ENCODE measurements around the gene PDSS2. TPM values are rescaled to one million over a fixed set of nuclear protein-coding genes. Genes with fewer than 3 reads are reported as not detected.

PDSS2 gene
- total and polyA plus RNA-seq, 9 of the 15 experiments (the other 6 are each of a cell fraction or from before 2014, with no cell fraction given), result 5.8 to 21.1 (median 12.0) TPM

GRCh38 chr6:107266563-107266962 is 192.8 kb downstream of the PDSS2 start (continued):
- no peak for TF ChIP-seq ZNF655 (CRISPR knock-in tag; IDR thresholded peaks at IDR 0.05)
- no peak for TF ChIP-seq THRB (CRISPR knock-in tag; conservative IDR thresholded peaks at IDR 0.05)
- no peak for TF ChIP-seq NEUROD1 (IDR thresholded peaks at IDR 0.05; ENCODE audit: borderline replicate concordance, low read depth, low read length, partially characterized antibody)
- TF ChIP-seq NONO (IDR thresholded peaks at IDR 0.05; ENCODE audit: low read depth in 2 of 2, low read length in 1 of 2), result no peak

GRCh38 chr6:107264357-107264840 is 195.0 kb downstream of the PDSS2 start:
- Histone ChIP-seq H3K27me3 (ENCODE audit: control insufficient read depth in 2 of 2, insufficient read depth in 2 of 2, low read length in 2 of 2) (no peaks in the 10 kb centered on the region), H4K20me1 (replicated peaks; ENCODE audit: control insufficient read depth, insufficient read depth, low read length) (no peaks in the 10 kb centered on the region), H3K4me3 (no peak overlapping the region), H3K79me2 (ENCODE audit: control insufficient read depth, insufficient read depth, low read length) (no peaks in the 10 kb centered on the region), H3K36me3 (ENCODE audit: control insufficient read depth, insufficient read depth, low read length) (no peaks in the 10 kb centered on the region), H3K9me3 (replicated peaks; ENCODE audit: control insufficient read depth, insufficient read depth, low read depth, low read length) (no peaks in the 10 kb centered on the region), H2AFZ (ENCODE audit: low read depth, low read length) (no peak overlapping the region), H3K27ac (ENCODE audit: extremely low read depth, low read depth, low read length) (no peak overlapping the region), H3K9me1 (ENCODE audit: control insufficient read depth, insufficient read depth, low read length) (no peaks in the 10 kb centered on the region), H3K9ac (ENCODE audit: insufficient read depth in 1 of 2, low read depth in 2 of 2, low read length in 2 of 2) (no peak overlapping the region), H3K4me2 (ENCODE audit: insufficient read depth, low read length) (no peak overlapping the region), H3K4me1 (replicated peaks in 1 of 2; ENCODE audit: control insufficient read depth in 2 of 2, insufficient read depth in 2 of 2, low read length in 2 of 2) (no peaks in the 10 kb centered on the region)
- ATAC-seq, result no peak
- CTCF ChIA-PET (ENCODE audit: low intra/inter-chr PET ratio), result no interaction called here
- in situ Hi-C loops (cut with MboI) (no loop called here), intact Hi-C loops (cut with micrococcal nuclease) (no loop called here)
- POLR2A ChIA-PET, result interaction anchor here (0.5 to 1.1 kb wide), 2 partner anchors 10 to 603 kb away, joined by 3 to 5 read pairs; no protein-coding TSS in a partner anchor
- no TSS peak for BruUV-seq (replicated peaks)
- FAIRE-seq, result no peak
- WGBS (ENCODE audit: insufficient coverage, low coverage, missing lambda C conversion rate), result 42% methylated on average over 3 of the region's 3 CpGs
- DNase-seq (ENCODE audit: extremely low read depth in 1 of 4, low spot score in 3 of 4), result no peak
- TF ChIP-seq ATF3 (IDR thresholded peaks at IDR 0.05), result peak; percentile 24; the same call in 1 of the 2 replicates
- no peak for TF ChIP-seq ATF3 (CRISPR knock-in tag; conservative IDR thresholded peaks at IDR 0.05)
- no peak for TF ChIP-seq SAFB2 (IDR thresholded peaks at IDR 0.05; ENCODE audit: borderline replicate concordance, low read depth, low read length, severe bottlenecking)
- TF ChIP-seq ZFP36 (IDR thresholded peaks at IDR 0.05; ENCODE audit: low read depth, low read length, partially characterized antibody), result no peak
- no peak for TF ChIP-seq SRSF7 (optimal IDR thresholded peaks at IDR 0.05; ENCODE audit: low read depth, low read length)
- no peak for TF ChIP-seq NR2C2 (CRISPR knock-in tag; IDR thresholded peaks at IDR 0.05)
- no peak for TF ChIP-seq NR2C2 (tag; IDR thresholded peaks at IDR 0.05)
- no peak for TF ChIP-seq MEF2D (tag; conservative IDR thresholded peaks at IDR 0.05; ENCODE audit: low read depth)
- TF ChIP-seq WHSC1 (IDR thresholded peaks at IDR 0.05; ENCODE audit: low read length), result no peak
- no peak for TF ChIP-seq TSHZ1 (CRISPR knock-in tag; IDR thresholded peaks at IDR 0.05)
